Loucy (cell line): Measurements from ENCODE around the gene MSL1.

Experiments used
- H2AFZ ChIP-seq: fragments of 200-600 bp; sonication (generic); 2 replicates; pipeline ENCODE4 v1.6.0; 2016; ENCODE audit warnings: antibody characterized with exemption, mild to moderate bottlenecking, low read length, moderate library complexity
- H3F3A ChIP-seq: fragments of 200-600 bp; 2 replicates; pipeline ENCODE4 v1.6.0; 2016; ENCODE audit warnings: antibody characterized with exemption, low read depth, mild to moderate bottlenecking
- H3K27me3 ChIP-seq: fragments of 200-600 bp; sonication (generic); 2 replicates; pipeline ENCODE4 v1.6.1; 2014; ENCODE audit warnings: low read length, mild to moderate bottlenecking; ENCODE audit not compliant: insufficient read depth, poor library complexity, severe bottlenecking
- H3K36me3 ChIP-seq: fragments of 200-600 bp; sonication (generic); 2 replicates; pipeline ENCODE4 v1.6.1; 2016; ENCODE audit warnings: low read length; ENCODE audit not compliant: insufficient read depth
- H3K4me1 ChIP-seq: fragments of 200-600 bp; sonication (generic); 2 replicates; pipeline ENCODE4 v1.5.1; 2014; ENCODE audit warnings: low read length, mild to moderate bottlenecking; ENCODE audit not compliant: insufficient read depth, poor library complexity, severe bottlenecking
- H3K4me2 ChIP-seq: fragments of 200-600 bp; sonication (generic); 2 replicates; pipeline ENCODE4 v1.6.0; 2014; ENCODE audit warnings: antibody characterized with exemption, low read length, low read depth, mild to moderate bottlenecking; ENCODE audit not compliant: poor library complexity, severe bottlenecking
- H3K4me3 ChIP-seq: fragments of 200-600 bp; sonication (generic); 2 replicates; pipeline ENCODE4 v1.5.1; 2014; ENCODE audit warnings: low read length, mild to moderate bottlenecking, mixed read lengths; ENCODE audit not compliant: poor library complexity, severe bottlenecking
- H3K79me2 ChIP-seq: fragments of 200-600 bp; sonication (generic); 2 replicates; pipeline ENCODE4 v1.6.1; 2014; ENCODE audit warnings: low read length; ENCODE audit not compliant: insufficient read depth
- H3K9ac ChIP-seq: fragments of 200-600 bp; sonication (generic); 2 replicates; pipeline ENCODE4 v1.6.0; 2014; ENCODE audit warnings: mild to moderate bottlenecking, low read depth, low read length, moderate library complexity; ENCODE audit not compliant: poor library complexity, severe bottlenecking
- H3K9me2 ChIP-seq: fragments of 200-600 bp; sonication (generic); replicated peaks from 2 replicates; pipeline ENCODE4 v1.6.1; 2016; ENCODE audit warnings: low read depth, low read length, mixed read lengths
- H3K9me3 ChIP-seq: fragments of 200-600 bp; sonication (generic); 2 replicates; pipeline ENCODE4 v1.6.1; 2014; ENCODE audit warnings: mild to moderate bottlenecking, antibody characterized with exemption, low read length, low read depth; ENCODE audit not compliant: insufficient read depth
- H4K20me1 ChIP-seq: fragments of 200-600 bp; sonication (generic); 2 replicates; pipeline ENCODE4 v1.6.0; 2014; ENCODE audit warnings: antibody characterized with exemption, low read length, mild to moderate bottlenecking; ENCODE audit not compliant: insufficient read depth, poor library complexity, severe bottlenecking
- CTCF ChIP-seq: fragments of 200-600 bp; sonication (generic); conservative IDR thresholded peaks from 2 replicates; pipeline ENCODE4 v1.5.1; 2014; ENCODE audit warnings: mild to moderate bottlenecking, antibody characterized with exemption, low read length
- EZH2phosphoT487 ChIP-seq: fragments of 200-600 bp; IDR thresholded peaks from 2 replicates; pipeline ENCODE4 v1.6.1; 2018; ENCODE audit warnings: antibody characterized with exemption, mild to moderate bottlenecking, moderate library complexity, borderline replicate concordance

MSL1 gene

GRCh38 chr17:40129498-40129897 is 7.7 kb downstream of the MSL1 start:
- no peak for TF ChIP-seq CTCF
- no peak for TF ChIP-seq EZH2phosphoT487
- peaks cover 72% of the 10 kb centered on the region for H3K36me3 ChIP-seq

GRCh38 chr17:40130352-40131042 is 8.7 kb downstream of the MSL1 start:
- H4K20me1 ChIP-seq = peaks cover 8% of the 10 kb centered on the region
- no peak overlapping the region for H3K9ac ChIP-seq
- no peak overlapping the region for H3K4me3 ChIP-seq
- H3K9me3 ChIP-seq = no peaks in the 10 kb centered on the region
- H3K4me2 ChIP-seq = no peak overlapping the region
- no peaks in the 10 kb centered on the region for H3K9me2 ChIP-seq
- peaks cover 82% of the 10 kb centered on the region for H3K36me3 ChIP-seq
- peaks cover 5% of the 10 kb centered on the region for H3K4me1 ChIP-seq
- H3K27me3 ChIP-seq = no peaks in the 10 kb centered on the region
- no peak overlapping the region for H2AFZ ChIP-seq
- no peaks in the 10 kb centered on the region for H3F3A ChIP-seq
- TF ChIP-seq CTCF (no peak), EZH2phosphoT487 (no peak)
- H3K79me2 ChIP-seq = peaks cover 37% of the 10 kb centered on the region

More at GRCh38 chr17:40129498-40129897, 7.7 kb downstream of the MSL1 start:
- Histone ChIP-seq H2AFZ (no peak overlapping the region), H3K4me3 (no peak overlapping the region), H3K9me2 (no peaks in the 10 kb centered on the region), H3K9ac (no peak overlapping the region), H4K20me1 (peaks cover 18% of the 10 kb centered on the region), H3K4me2 (no peak overlapping the region), H3K9me3 (no peaks in the 10 kb centered on the region), H3K79me2 (peaks cover 47% of the 10 kb centered on the region), H3F3A (no peaks in the 10 kb centered on the region), H3K4me1 (peaks cover 15% of the 10 kb centered on the region), H3K27me3 (no peaks in the 10 kb centered on the region)

GRCh38 chr17:40134184-40134583 is 12.4 kb downstream of the MSL1 start:
- Histone ChIP-seq H3K79me2 (peaks cover 36% of the 10 kb centered on the region), H3K27me3 (no peaks in the 10 kb centered on the region), H3K9ac (no peak overlapping the region), H3K9me2 (no peaks in the 10 kb centered on the region), H4K20me1 (no peaks in the 10 kb centered on the region), H3K4me1 (peaks cover 4% of the 10 kb centered on the region), H3K4me2 (no peak overlapping the region), H3K9me3 (no peaks in the 10 kb centered on the region), H3K4me3 (no peak overlapping the region), H3F3A (no peaks in the 10 kb centered on the region), H2AFZ (no peak overlapping the region), H3K36me3 (peaks cover 70% of the 10 kb centered on the region)
- no peak for TF ChIP-seq CTCF
- TF ChIP-seq EZH2phosphoT487 = no peak
